DMS114 treated with DMSO at 0.1 percent for 48 hours (cell line): ENCODE results near the gene ZNF491.
A peak's percentile ranks its signal among the peaks of the same experiment; 100 is the strongest.
"Not testable (repeated sequence)": the region's sequence is repeated elsewhere in the genome, so short reads cannot be mapped to it uniquely, and the experiment has no call there.

Experiments
- DNase-seq: peaks from one replicate; lab custom pipeline; 2025; ENCODE audit not compliant: unreplicated experiment; lab: John Stamatoyannopoulos, UW

The ZNF491 gene

GRCh38 chr19:11806354-11807098 lies 8.2 kb downstream of the ZNF491 start:
- DNase-seq: no peak

DNA sequence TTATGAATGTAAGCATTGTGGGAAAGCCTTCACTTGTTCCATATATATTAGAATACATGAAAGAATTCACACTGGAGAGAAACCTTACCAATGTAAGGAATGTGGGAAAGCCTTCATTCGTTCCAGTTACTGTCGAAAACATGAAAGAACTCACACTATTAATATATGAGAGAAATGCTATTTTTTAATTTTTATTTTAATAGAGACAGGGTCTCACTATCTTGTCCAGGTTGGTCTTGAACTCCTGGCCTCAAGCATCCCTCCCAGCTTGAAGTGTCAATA lies 8.7 kb downstream of the ZNF491 start:
- no peak for DNase-seq

GRCh38 chr19:11813703-11814028 lies 15.3 kb downstream of the ZNF491 start:
- DNase-seq: no peak

GRCh38 chr19:11814029-11814699 lies 15.8 kb downstream of the ZNF491 start, which contains the start of gene ZNF440:
Gene ZNF440, plus strand, starts transcription at chr19:11814273. Its CDS starts 175 bp downstream, at chr19:11814448.
- peak; percentile 81 for DNase-seq

GRCh38 chr19:11814700-11815035 lies 16.3 kb downstream of the ZNF491 start:
- no peak for DNase-seq

GRCh38 chr19:11821474-11822109 lies 23.3 kb downstream of the ZNF491 start:
- no peak for DNase-seq

DNA sequence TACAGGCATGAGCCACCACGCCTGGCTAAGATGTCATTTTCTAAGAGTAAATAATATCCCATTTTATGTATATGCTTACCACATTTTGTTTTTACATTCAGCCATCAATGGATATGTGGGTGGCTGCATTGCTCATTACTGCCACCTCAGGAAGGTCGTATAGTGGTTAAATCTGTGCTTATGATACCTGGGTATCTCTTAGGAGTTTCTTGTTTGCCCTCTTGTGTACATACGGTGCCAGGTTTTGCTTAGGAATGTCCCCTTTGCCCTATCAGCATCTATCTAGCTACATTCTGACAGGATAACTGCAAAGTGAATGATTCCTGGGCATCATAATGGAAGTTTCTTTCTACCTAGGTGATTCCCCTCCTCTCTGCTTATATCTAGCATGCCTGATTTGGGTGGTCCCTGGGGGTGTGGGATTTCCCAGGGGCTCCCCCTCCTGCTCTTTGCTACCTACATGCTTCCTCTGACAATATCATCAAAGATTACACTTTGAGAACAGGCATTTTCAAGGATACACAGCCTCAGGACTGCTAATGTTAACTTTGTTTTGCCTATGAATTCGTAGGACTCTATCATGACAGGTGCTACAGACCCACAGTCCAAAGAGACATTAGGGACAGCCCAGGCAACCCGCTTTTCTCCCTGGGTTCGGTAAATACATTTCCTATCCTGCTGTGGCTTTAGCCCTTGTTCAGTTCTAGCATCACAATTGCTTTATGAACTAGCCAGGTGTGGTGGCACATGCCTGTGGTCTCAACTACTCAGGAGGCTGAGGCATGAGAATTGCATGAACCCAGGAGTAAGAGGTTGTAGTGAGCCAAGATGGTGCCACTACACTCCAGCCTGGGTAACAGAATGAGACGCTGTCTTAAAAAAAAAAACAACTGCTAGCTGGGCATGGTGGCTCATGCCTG lies 30.9 kb downstream of the ZNF491 start:
- not testable (repeated sequence) for DNase-seq

- no peak for DNase-seq
Observed at GRCh38 chr19:11832253-11832912, 34.1 kb downstream of the ZNF491 start.

GRCh38 chr19:11833541-11833940 lies 35.2 kb downstream of the ZNF491 start:
- no peak for DNase-seq

DNA sequence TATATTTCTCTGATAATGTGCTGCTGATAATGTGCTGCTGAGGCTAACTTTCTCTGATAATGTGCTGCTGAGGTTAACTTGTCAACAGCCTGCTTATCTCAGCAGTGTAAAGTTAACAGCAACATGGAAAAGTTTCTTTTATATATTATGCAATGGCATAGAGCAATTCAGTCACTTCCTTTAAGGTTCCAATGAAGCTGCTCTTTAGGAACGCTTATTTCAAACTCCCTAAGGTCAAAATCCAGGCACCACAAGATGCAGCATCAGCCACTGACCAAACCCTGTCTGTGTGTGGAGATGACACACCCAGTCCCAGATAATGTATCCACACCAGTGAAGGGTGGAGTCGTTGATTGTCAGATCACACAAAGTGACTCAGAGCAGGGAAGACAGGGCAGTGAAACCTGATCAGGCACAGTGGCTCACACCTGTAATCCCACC lies 37.3 kb downstream of the ZNF491 start:
- not testable (repeated sequence) for DNase-seq

DNA sequence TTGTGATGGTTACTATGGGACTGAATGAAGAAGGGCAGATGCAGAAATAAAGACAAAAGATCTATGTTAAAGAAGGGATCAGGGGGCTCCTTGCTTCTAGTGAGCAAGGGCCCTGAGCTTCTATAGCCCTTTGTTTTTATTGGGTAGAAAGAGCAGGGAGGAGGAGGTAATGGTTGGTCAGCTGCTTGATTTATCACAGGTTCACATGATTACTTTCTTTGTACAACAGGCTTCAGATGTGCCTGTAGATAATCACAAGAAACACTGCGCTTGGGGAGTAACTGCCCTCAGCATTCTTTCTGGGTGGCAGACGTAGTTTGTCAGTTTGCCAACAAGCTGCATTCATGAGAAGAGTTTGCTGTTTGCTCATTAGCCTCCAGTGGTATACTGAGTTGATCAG lies 45.4 kb downstream of the ZNF491 start:
- DNase-seq: no peak

DNA sequence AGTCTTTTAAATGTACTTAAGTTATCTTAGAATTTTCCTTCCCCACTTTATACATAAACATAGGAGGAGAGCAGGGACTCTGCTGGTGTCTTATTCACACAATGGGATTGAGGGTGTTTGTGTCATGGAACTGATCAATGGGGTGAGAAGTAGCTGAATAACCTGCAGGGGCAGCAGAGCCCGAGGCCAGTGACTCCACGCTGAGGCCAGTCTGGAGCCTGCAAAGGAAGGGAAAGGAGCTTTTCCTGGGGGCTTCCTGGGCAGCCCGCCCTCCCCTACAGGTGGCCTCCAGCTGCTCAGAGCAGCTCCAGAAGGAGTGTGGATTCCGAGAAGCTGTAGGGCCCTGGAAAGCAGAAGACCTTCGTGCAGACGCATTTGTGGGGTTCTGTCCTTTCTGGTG lies 49.3 kb downstream of the ZNF491 start:
- DNase-seq: not testable (repeated sequence)

DNA sequence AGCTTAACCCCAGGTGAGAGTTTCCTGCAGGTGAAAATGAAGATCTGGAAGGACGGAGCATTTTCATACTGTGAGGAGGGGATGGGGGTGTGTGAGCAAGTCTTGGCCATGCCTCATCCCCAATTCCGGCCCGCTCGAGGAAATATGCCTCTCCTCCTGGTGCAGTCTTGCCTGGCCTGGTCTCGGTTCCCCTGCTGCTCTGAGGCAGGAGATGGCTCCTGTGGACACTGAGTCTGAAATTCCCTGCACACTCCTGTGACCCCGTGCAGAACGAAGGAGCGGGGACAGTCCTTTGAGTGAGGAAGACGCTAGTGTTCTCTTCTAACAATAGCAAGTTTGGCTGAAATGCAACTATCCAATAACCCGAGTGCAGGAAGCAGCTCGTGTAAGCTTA lies 49.9 kb downstream of the ZNF491 start:
- DNase-seq: no peak

DNA sequence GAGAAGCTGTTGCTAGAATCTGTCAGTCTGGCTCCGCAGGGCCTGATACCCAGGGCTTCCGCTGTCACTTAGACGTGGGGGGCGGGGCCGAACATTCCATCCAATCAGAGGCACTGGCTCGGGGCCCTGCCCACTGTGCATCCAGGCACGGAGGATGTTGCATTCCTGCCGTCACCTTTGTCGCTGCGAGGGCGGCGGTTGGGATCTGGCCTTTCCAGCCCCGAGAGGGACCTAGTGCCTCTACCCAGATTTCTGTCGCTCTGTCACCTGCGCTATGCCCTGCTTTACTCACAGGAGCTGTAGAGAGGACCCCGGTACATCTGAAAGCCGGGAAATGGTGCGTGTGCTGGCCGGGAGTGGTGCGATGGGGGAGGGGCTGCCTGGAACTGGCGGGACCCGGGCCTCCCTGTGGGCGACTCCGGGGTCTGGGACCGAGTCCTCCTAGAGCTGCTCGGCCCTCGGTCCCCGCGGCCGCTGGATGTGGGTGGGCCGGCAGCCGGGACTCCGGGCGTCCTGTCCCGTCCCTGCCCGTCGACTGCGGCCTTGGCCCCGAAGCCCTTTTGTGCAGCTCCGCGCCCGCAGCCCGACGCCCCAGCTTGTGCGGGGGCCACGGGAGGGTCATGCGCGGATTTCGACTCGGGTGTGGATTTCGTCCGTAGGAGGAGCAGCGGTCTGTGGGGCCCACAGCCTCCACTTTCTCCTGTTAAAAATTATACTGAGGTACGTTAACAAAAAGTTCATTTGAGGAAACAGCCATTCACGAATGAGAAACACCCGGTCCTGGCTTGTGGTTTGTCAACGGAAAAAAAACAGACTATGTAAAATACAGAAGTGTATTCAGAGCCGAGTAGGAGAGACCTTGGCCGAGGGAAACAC lies 50.5 kb downstream of the ZNF491 start, which contains the start of gene ZNF439:
ZNF439 (plus strand) TSS at position 133 of the 876 bp plus-strand sequence; CDS start at position 275, 142 bp downstream.
- peak; percentile 35 for DNase-seq

- DNase-seq: not testable (repeated sequence)
Observed at GRCh38 chr19:11850289-11850688, 52.0 kb downstream of the ZNF491 start.

DNA sequence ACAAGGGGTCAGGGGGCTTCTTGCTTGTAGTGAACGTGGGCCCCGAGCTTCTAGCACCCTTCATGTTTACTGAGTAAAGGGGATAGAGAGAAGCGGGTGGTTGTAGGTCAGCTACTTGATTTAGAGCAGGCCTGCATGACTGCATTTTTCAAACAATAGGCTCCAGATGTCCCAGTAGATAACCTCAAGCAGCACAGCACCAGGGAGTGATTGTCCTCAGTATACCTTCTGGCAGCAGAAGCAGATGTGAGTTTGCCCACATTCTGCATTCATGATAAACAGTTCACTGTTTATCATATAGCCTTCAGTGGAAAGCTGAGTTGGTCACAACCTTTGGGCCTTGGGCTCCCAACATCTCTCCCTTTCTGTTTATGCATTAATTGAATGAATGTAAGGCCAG lies 55.0 kb downstream of the ZNF491 start:
- DNase-seq: no peak

- no peak for DNase-seq
Observed at GRCh38 chr19:11856596-11857250, 58.4 kb downstream of the ZNF491 start.
